Astrocyte (in vitro differentiated cells and primary cell): Measurements from ENCODE around the gene ARHGAP26. TPM values are rescaled to one million over a fixed set of nuclear protein-coding genes. Genes with fewer than 3 reads are reported as not detected.

Experiments used
- DNase-seq: peaks from one replicate; pipeline ENCODE4 v3.0.0-alpha.2; 2010; ENCODE audit warnings: low read depth
- FAIRE-seq: peaks from 2 replicates; lab custom pipeline; 2011; peaks lifted over from hg19 to GRCh38; lab: Jason Lieb, UNC
- H2AFZ ChIP-seq: 2 replicates; pipeline ENCODE4 v1.6.0; 2012; ENCODE audit warnings: low read depth, low read length, inconsistent platforms
- H3K27ac ChIP-seq: 2 replicates; pipeline ENCODE4 v1.5.1; 2011; ENCODE audit warnings: low read depth, low read length, inconsistent platforms
- H3K27me3 ChIP-seq: 2 replicates; pipeline ENCODE4 v1.6.0; 2011; ENCODE audit warnings: low read length, inconsistent platforms; ENCODE audit not compliant: insufficient read depth
- H3K36me3 ChIP-seq: 2 replicates; pipeline ENCODE4 v1.5.1; 2011; ENCODE audit warnings: low read length, inconsistent platforms; ENCODE audit not compliant: insufficient read depth
- H3K4me1 ChIP-seq: 2 replicates; pipeline ENCODE4 v1.5.1; 2011; ENCODE audit warnings: low read length, inconsistent platforms; ENCODE audit not compliant: insufficient read depth
- H3K4me2 ChIP-seq: 2 replicates; pipeline ENCODE4 v1.6.0; 2012; ENCODE audit warnings: low read length, inconsistent platforms
- H3K4me3 ChIP-seq: 2 replicates; pipeline ENCODE4 v1.5.1; 2011; ENCODE audit warnings: low read depth, mild to moderate bottlenecking, low read length, inconsistent platforms; ENCODE audit not compliant: insufficient read depth
- H3K79me2 ChIP-seq: 2 replicates; pipeline ENCODE4 v1.6.0; 2012; ENCODE audit warnings: mild to moderate bottlenecking, low read length, inconsistent platforms; ENCODE audit not compliant: insufficient read depth
- H3K9ac ChIP-seq: 2 replicates; pipeline ENCODE4 v1.6.0; 2012; ENCODE audit warnings: mild to moderate bottlenecking, low read length, inconsistent platforms
- H3K9me3 ChIP-seq: 2 replicates; pipeline ENCODE4 v1.5.1; 2012; ENCODE audit warnings: low read depth, mild to moderate bottlenecking, low read length, inconsistent platforms; ENCODE audit not compliant: insufficient read depth
- H4K20me1 ChIP-seq: 2 replicates; pipeline ENCODE4 v1.6.0; 2012; ENCODE audit warnings: low read length, inconsistent platforms; ENCODE audit not compliant: insufficient read depth
- H3K27ac Mint-ChIP-seq: one replicate; pipeline ENCODE4 v1.8.0; 2021; ENCODE audit warnings: mild to moderate bottlenecking, mixed read lengths; ENCODE audit not compliant: unreplicated experiment
- H3K27me3 Mint-ChIP-seq: one replicate; pipeline ENCODE4 v1.8.0; 2021; ENCODE audit warnings: low read depth, mixed read lengths; ENCODE audit not compliant: unreplicated experiment
- H3K36me3 Mint-ChIP-seq: one replicate; pipeline ENCODE4 v1.8.0; 2021; ENCODE audit warnings: low read depth, mixed read lengths; ENCODE audit not compliant: unreplicated experiment
- H3K4me1 Mint-ChIP-seq: one replicate; pipeline ENCODE4 v1.8.0; 2021; ENCODE audit warnings: low read depth, mixed read lengths; ENCODE audit not compliant: unreplicated experiment
- H3K4me3 Mint-ChIP-seq: one replicate; pipeline ENCODE4 v1.8.0; 2021; ENCODE audit warnings: mild to moderate bottlenecking, moderate library complexity, mixed read lengths; ENCODE audit not compliant: unreplicated experiment
- H3K9me3 Mint-ChIP-seq: one replicate; pipeline ENCODE4 v1.8.0; 2021; ENCODE audit warnings: mild to moderate bottlenecking, mixed read lengths; ENCODE audit not compliant: unreplicated experiment
- EZH2 ChIP-seq: IDR thresholded peaks from 2 replicates; pipeline ENCODE4 v1.6.1; 2012; ENCODE audit warnings: mild to moderate bottlenecking, low read length, inconsistent platforms; ENCODE audit not compliant: insufficient read depth
- total RNA-seq: library from RNA; stranded (reverse); gene quantifications from 2 replicates; pipeline ENCODE4 v1.2.1, GENCODE V29; 2021
- TF ChIP-seq, protein P1 (sequence below): IDR thresholded peaks from 2 replicates; pipeline ENCODE4 v1.5.1; 2011; ENCODE audit warnings: low read depth, mild to moderate bottlenecking, inconsistent platforms, low read length, moderate library complexity; ENCODE audit not compliant: insufficient read depth

ARHGAP26 gene
- total RNA-seq, 1 donor from 2014 or later = 5.6 TPM

- peaks cover 54% of the 10 kb centered on the region for H3K4me1 Mint-ChIP-seq
- Histone ChIP-seq H2AFZ (no peak overlapping the region), H3K4me3 (no peak overlapping the region), H4K20me1 (no peaks in the 10 kb centered on the region), H3K27ac (no peak overlapping the region), H3K36me3 (no peaks in the 10 kb centered on the region), H3K4me1 (peaks cover 24% of the 10 kb centered on the region), H3K9ac (no peak overlapping the region), H3K9me3 (no peaks in the 10 kb centered on the region), H3K4me2 (peak overlapping the region; percentile 62), H3K79me2 (no peaks in the 10 kb centered on the region), H3K27me3 (no peaks in the 10 kb centered on the region)
- no peak for DNase-seq
- FAIRE-seq = no peak
- TF ChIP-seq EZH2 = no peak
- TF ChIP-seq, protein P1, sequence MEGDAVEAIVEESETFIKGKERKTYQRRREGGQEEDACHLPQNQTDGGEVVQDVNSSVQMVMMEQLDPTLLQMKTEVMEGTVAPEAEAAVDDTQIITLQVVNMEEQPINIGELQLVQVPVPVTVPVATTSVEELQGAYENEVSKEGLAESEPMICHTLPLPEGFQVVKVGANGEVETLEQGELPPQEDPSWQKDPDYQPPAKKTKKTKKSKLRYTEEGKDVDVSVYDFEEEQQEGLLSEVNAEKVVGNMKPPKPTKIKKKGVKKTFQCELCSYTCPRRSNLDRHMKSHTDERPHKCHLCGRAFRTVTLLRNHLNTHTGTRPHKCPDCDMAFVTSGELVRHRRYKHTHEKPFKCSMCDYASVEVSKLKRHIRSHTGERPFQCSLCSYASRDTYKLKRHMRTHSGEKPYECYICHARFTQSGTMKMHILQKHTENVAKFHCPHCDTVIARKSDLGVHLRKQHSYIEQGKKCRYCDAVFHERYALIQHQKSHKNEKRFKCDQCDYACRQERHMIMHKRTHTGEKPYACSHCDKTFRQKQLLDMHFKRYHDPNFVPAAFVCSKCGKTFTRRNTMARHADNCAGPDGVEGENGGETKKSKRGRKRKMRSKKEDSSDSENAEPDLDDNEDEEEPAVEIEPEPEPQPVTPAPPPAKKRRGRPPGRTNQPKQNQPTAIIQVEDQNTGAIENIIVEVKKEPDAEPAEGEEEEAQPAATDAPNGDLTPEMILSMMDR = no peak
- no peaks in the 10 kb centered on the region for H3K27me3 Mint-ChIP-seq
- H3K4me3 Mint-ChIP-seq = no peak overlapping the region
- no peaks in the 10 kb centered on the region for H3K9me3 Mint-ChIP-seq
- peaks cover 2% of the 10 kb centered on the region for H3K36me3 Mint-ChIP-seq
- H3K27ac Mint-ChIP-seq = no peak overlapping the region
These were observed 290.0 kb downstream of the ARHGAP26 start for GRCh38 chr5:143059976-143060765.

GRCh38 chr5:143061161-143061945, 291.2 kb downstream of the ARHGAP26 start:
- peak; percentile 94 for DNase-seq
- TF ChIP-seq, protein P1 = no peak
- TF ChIP-seq EZH2 = no peak
- no peak overlapping the region for H3K27ac Mint-ChIP-seq
- no peaks in the 10 kb centered on the region for H3K27me3 ChIP-seq
- peaks cover 16% of the 10 kb centered on the region for H3K4me1 ChIP-seq
- no peak overlapping the region for H2AFZ ChIP-seq
- no peaks in the 10 kb centered on the region for H3K9me3 ChIP-seq
- FAIRE-seq = peak; percentile 47
- H3K4me2 ChIP-seq = peak overlapping the region; percentile 62
- H3K4me3 Mint-ChIP-seq = no peak overlapping the region
- H3K4me1 Mint-ChIP-seq = peaks cover 43% of the 10 kb centered on the region
- H3K9me3 Mint-ChIP-seq = no peaks in the 10 kb centered on the region
- H3K27me3 Mint-ChIP-seq = no peaks in the 10 kb centered on the region
- no peaks in the 10 kb centered on the region for H3K79me2 ChIP-seq
- H3K9ac ChIP-seq = peak overlapping the region; percentile 26
- H3K27ac ChIP-seq = peak overlapping the region; percentile 66
- H3K36me3 ChIP-seq = no peaks in the 10 kb centered on the region
- peaks cover 2% of the 10 kb centered on the region for H3K36me3 Mint-ChIP-seq
- H4K20me1 ChIP-seq = no peaks in the 10 kb centered on the region
- no peak overlapping the region for H3K4me3 ChIP-seq
